Astrocyte of the hippocampus (primary cell): ENCODE results near the gene LAIR1.
"Not testable (repeated sequence)": the region's sequence is repeated elsewhere in the genome, so short reads cannot be mapped to it uniquely, and the experiment has no call there.

ENCODE experiments used
- DNase-seq: peaks from one replicate; pipeline ENCODE4 v3.0.0; 2011; ENCODE audit warnings: low read depth, low spot score

LAIR1 gene

DNA sequence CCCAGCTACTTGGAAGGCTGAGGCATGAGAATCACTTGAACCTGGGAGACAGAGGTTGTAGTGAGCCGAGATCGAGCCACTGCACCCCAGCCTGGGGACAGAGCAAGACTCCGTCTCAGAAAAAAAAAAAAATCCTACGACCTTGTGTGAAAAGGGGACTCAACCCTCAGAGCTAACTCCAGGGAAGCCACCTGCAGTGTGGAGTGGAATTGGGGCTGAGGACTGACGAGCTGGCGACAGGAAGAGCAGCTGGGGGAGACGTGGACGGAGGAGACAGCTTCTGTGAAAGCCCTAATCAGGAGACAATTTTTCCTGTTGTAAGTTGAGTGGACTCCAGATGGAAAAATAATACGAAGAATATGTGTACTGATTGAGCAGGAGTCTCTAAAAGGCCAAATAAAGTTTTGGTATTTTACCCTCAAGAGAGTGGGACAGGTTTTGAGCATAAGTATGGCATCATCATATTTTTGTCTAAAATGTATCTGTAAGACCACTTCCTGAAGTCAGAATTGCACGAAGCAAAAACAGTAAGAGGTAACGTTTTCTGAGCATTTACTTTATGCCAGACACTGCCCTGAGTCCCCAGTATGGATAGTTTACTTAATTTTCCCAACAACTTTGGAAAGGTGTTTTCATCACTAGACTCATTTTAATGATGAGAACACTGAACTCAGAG is 12.0 kb upstream of the LAIR1 start:
- DNase-seq = no peak

DNA sequence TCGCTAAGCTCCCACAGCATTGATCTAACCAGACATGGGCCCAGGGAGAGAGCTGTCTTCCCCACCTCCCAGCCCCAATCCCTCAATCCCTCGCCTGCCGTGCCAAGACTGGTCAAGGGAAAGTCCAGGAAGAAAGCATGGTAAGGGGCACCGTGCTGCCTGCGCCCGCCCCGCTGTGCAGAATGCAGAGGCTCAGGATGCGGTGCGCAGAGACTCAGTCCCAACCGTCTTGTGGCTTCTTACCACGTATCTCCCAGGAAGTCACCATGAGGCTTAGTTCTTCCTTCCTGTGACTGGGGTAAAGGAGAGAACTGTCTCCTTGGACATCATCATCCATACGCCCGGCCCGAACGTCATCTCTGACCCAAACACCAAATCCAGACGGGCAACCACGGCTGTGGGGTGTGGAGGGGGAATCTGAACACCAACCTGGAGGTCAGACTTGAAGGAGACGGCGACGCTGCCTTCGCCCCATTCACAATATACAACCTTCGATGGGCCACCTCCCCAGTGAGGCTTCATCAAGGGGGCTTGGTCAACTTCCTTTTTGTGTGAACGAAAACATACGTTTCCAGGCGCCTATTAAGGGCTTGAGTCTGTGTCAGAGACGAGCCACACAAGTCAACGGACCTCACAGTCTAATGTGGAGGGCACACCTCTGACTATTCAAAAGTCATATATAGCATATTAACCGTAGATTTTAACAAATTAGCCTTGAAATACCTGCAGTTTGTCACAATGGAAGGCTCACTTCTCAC is 10.6 kb upstream of the LAIR1 start:
- not testable (repeated sequence) for DNase-seq

DNA sequence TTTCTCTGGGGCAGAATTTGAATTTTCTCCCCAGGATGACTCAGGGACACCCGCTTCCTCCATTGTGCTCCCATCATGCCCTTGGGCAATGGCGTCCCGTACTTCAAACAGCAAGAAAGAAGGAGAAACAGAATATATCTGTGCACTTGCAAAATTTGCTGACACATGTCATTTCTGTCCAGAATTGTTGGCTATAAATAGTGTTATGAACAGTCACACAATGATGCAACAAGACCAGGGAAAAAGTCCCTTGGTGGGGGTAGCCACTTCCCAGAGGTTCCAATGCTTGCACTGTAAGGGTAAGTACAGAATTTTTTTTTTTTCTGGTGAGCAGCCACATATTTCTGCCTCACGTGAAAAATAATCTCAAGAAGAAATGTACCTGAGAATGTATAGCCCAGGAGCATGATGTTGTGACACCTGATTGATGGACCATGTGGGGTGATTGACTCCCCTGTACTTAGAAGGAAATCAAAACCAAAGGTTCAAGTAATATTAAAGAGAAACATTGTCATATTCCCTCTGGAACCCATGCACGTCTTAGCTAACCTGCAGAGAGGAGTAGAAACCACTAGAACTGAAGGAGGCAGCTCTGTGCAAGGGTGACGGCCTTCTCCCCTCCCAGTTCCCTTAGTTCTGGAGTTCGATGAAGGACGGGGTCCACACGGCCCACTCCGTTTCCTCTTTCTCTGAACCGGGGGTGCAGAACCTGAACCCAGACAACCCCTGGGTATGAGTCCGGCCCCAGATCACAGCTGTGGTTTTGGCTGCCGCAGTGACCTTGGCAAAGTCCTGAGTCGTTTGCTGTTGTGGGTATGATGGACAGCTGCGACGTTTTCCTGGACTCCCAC is 9.3 kb upstream of the LAIR1 start:
- no peak for DNase-seq

DNA sequence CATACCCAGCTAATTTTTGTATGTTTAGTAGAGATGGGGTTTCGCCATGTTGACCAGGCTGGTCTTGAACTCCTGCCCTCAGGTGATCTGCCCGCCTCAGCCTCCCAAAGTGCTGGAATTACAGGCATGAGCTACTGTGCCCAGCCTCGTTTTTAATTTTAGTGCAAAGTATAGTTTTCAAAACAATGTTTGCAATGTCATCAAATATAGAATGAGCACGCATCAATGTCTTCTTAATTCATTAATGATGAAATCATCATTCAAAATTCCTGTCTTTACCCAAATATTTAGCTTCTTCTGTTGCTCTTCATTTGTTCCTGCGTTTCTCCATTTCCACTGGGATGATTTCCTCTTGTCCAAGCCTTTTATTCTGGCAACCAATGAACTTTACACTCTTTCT is 6.7 kb upstream of the LAIR1 start:
- DNase-seq = not testable (repeated sequence)

DNA sequence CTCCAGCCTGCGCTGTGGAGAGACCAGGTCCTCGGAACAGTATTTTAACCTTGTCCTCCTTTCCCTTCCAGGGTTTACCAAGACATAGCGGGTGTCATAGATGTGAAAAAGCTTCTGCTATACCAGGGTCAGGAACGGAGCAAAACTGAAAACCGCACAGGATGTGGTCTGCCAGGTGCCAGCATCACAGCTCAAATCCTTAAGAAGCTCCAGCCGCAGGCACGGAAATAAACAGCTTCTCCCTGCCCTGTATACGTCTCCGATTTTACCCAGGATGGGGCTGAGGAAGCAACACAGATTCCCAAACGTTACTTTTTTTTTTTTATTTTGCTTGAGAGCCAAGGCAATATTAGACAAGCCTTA is 5.7 kb upstream of the LAIR1 start:
- not testable (repeated sequence) for DNase-seq

DNA sequence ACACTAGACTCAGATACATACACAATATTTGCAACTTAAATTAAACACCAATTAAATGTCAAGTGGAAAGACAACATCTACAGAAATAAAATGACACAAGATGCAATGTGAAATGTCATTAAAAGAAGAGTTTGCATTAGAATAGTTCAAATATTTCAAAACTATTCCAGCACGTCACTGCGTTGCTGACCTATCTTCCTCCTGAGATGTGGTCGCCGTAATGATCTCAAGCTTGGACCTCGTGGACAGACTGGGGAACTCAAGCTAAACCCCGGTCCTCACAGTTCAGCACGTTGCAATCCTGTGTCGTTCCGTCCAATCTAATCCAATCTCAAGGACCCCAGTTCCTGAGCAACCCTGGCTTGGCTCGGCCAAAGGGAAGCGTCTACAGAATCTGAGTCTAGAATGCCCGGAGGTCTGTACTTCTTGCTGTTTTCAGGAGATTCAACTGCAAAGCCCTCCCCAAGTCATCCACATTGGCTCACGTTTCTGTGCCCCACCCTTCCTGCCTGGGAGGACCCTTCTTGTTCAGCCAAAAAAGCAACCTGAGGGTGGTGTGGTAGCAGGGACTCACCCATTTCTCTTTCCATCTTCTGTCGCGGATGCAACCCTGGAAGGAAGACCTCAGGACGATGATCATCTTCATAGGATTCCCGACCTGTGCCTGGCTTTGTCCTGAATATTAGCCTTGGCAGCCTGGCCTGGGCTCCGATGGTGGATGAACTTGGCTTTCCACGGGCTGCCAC is 5.1 kb upstream of the LAIR1 start:
- DNase-seq = not testable (repeated sequence)

DNA sequence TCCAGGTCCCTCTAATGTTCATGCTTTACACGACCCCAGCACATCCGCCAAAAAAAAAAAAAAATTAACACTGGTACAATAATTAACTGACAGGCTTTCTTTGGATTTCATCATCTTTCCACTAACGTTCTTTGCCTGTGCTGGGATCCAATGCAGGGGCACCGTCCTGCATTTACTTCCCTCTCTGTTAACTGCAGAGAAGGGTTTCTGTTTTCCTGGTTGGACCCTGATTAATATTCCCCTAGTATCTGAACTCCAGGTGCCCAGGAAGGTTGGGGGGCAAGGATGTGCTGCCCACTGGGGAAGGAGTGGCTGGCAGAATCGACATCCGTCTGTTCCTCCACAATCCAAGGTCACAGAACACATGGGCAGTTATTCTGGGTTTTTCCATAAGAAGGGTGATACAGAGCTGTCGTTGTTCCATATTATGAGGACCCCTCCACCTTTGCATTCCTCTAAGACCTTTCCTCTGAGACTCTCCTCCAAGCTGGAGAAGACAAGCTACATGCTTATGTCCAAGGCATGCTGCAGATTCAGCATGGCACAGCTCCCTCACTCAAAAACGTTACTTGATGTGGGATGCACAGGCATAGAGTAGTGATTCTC is 4.5 kb upstream of the LAIR1 start:
- DNase-seq = no peak

DNA sequence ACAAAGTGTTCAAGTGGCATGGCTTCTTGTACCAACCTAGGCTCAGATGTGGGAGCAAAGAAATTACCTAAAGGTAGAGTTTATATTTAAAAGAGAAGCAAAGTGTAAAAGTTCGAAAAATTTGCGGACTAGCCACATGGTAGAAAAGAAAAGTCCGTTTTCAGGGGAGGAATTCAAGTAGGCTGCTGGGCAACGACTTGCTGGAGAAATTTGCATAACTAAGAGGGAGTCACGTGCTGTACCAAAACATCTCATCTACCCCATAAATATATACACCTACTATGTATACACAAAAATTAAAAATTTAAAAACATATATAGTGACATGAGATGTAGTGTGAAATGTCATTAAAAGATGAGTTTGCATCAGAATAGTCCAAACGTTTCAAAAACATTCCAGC is 2.1 kb upstream of the LAIR1 start:
- no peak for DNase-seq

DNA sequence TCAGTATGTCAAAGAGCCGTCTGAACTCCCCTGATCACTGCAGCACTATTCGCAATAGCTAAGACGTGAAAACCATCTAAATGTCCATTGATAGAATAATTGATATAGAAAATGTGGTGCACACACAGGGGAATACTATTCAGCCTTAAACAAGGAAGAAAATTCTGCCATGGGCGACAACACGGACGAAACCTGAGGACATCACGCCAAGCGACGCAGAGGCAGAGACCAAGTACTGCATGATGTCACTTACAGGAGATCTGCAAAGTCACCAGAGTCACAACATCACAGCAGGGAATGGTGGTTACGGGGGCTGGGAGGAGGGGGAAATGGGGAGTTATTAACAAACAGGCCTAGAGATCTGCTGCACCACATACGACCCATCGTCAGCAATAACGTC is 1.1 kb upstream of the LAIR1 start:
- not testable (repeated sequence) for DNase-seq

DNA sequence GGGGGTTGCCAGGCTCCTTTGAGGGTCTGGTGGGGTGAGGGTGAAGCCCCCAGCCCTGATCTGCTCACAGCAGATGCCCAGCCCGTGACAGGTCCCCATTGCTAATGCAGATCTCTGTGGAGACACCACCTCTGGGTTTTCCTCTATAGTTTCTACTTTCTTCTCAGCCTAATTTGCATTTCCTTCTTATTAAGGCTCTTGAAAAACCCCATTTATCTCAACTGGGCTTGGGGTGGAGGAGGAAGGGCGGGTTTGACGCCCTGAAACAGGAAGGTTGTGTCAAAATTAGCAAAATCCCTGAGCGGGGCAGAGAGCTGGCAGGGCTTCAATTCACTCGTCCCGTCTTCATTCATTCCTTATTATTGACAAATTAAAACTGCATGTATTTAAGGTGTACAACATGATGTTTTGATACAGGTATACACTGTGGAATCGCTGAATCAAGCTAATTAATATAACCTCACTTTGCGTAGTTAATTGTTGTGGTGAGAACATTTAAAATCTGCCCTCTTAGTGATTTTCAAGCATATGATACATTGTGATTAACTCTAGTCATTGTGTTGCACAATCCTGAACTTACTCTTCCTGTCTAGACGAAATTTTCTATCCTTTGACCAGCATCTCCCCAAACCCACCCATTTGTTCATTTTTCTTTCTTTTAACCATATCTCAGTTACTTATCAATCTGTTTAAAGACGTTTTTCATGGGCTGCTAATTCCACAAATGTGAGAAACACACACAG is 2.9 kb downstream of the LAIR1 start:
- not testable (repeated sequence) for DNase-seq

DNA sequence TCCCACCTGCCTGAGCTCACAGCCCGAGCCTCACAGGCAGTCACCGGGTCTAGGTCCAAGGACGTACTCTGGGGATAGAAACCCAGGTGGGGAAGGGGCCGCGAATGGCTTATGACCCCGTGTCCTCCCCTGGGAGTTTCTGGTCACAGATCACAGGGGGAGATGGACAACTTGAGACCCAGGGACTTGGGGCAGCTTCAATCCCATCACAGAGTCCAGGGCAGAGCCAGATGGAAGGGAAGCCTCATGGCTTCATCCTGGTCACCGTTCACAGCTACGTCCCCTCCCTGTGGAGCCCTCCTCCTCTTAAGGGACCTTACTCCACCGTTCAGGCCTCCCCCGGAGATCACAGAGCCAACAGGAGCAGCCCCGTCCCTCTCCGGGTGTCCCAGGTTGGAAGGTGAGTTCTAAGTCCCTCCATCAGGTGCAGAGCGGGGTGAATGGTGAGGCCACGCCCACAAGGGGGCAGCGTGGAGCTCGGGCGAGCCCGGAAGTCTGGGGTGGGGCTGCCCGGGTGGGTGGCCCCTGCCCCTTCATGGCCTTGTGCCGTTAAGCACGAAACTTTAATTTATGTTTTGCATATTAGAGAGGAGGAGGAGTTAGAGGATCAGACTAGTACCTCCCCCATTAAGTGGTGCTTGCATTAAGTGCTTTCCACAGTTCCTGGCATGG is 5.4 kb downstream of the LAIR1 start:
- DNase-seq = not testable (repeated sequence)

DNA sequence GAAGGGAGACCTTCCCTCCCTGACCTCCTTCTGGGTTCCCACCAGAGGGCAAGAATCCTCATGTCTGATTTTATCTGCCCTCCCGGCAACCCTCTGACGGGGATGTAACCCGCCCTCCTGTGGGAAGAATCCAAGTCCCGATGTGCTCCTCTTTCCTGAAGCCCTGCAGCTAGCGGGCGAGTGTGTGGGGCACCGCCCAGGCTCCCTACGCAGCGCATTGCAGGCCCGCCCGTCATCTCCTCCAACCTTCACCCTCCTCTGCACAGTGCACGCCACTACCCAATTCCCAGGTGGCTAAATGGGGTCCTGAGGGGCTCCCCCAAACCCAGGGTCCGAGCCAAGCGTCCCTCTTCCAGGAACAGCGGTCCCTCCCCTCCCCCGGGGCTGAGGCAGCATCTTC is 7.3 kb downstream of the LAIR1 start:
- no peak for DNase-seq

DNA sequence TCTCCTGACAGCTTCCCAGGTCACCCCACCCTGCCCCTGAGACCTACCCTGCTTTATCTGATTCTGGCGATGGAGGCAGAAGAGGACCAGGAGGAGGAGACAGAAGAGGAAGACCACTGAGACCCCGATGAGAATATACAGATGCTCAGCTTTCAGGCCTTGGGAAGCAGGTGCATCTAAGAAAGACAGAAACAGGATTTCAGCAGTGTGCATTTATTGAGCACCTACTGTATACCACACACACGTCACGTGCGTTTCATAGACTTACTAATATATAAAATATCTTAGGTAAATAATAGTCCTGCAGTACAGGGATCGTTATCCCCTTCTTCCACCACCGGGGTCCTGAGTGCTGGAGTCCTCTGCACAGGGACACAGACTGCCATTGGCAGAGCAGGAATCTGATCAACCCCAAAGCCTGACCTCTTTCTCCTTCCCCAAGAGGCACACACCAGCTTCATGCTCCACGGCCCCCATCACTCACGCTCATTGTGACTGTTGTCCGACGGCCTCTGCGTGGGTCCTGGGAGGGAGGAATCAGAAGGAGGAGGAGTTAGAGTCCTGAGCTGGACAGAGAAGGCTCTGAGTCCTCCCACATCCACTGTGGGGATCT is 8.2 kb downstream of the LAIR1 start:
- no peak for DNase-seq

DNA sequence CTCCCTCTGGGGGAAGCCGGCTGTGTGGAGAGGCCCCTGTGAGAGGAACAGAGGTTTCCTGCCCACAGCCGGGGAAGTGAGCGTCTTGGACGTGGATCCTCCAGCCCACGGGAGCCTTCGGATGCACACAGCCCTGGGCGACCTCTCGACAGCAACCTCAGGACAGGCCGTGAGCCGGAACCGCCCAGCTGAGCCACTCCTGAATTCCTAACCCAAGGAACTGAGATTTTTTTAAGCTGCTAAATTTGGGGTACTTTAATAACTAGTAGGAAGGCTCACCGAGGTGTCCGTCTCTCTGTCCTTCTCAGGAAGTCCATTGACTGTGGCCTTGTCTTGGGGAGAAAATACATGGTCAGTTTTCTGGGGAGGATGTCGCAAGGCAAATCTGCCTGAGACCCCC is 9.1 kb downstream of the LAIR1 start:
- no peak for DNase-seq

DNA sequence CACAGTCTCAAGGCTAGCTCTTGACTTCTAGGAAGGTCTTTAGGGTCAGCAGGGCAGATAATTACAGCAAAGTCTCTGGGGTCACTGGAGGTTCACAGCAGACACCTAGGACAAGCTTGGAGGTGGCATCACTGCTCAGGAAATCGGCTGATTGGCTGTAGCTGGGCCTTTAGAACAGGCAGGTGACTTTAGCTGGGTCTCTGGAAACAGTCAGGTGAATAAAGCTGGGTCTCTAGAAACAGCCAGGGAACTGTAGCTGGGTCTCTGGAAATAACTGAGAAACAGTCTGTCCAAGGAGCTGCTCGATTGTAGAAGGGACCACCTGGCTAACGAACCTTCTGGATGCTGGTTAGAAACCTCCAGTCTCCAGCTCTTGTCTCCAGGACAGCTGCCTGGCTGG is 10.0 kb downstream of the LAIR1 start:
- no peak for DNase-seq

DNA sequence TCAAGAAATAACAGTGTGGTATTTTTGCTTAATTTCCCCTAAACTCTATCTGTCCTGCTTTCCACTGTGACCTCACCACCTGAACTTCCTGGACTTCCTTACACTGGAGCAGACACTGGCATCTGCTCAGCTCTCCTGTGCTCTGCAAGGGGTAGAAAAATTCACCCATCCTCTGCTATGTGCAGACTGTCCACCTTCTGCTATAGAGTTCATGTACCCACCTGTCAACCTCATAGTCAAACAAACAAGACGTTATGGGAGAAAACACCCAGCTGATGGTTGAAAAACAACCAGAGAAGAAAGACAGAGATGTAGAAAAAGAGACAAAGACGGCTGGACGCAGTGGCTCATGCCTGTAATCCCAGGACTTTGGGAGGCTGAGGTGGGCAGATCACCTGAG is 12.2 kb downstream of the LAIR1 start:
- no peak for DNase-seq

DNA sequence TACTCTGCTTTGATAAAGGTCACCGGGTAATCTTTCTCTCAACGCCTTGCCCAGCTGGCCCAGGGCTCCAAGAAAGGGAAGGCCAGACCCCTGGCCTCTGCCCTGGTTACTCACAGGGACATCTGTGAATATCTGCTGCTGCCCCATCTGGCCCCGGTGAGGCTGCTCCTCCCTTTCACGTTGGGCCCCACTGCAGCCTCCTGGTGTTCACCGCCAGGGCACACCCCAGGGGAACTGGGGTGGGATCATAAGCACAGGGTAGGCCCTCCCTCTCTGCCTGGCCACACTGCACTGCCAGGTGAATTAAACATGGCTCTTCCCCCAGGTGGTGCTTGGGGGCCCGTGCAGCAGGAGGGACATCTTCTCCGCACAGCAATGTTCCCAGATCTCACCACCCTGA is 12.7 kb downstream of the LAIR1 start:
- no peak for DNase-seq

DNA sequence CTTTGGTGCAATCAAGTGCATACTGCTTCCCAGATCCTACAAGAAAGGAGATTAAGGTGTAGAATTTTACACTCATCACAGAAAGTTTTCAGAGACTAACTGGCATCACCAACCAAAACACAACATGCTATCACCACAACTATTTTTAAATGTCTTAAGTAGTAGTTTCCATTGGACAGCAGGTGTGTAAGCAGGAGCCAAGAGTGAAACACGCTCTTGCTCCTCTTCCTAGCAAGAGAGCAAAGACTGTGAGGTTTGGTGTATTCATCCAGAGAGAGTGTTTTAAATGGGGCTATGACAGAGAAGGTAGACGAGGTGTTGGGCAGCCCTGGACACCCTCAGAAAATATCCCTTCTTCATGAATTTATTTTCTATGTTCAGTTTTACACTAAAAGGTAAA is 13.3 kb downstream of the LAIR1 start:
- DNase-seq = no peak

DNA sequence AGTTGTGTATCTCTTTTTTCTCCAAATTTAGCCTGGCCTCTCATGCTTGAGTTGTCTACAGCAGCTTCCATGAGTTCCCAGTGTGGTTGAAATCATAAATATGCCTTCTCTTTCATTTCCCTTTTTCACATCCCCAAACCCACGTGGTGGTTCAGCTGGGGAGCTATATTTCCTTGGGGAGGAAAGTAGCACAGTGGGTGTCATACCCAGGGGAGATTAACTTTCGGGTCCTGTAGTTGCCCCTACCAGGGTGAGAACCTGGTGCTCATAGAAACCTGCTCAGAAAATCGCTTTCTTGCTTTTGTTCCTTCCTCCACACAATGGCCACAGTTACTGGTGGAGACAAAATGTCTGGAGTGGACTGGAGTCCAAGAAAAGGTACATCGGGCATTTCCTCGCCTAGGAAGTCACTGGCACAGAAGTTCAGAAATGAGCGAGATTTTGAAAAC is 18.8 kb downstream of the LAIR1 start:
- DNase-seq = no peak

DNA sequence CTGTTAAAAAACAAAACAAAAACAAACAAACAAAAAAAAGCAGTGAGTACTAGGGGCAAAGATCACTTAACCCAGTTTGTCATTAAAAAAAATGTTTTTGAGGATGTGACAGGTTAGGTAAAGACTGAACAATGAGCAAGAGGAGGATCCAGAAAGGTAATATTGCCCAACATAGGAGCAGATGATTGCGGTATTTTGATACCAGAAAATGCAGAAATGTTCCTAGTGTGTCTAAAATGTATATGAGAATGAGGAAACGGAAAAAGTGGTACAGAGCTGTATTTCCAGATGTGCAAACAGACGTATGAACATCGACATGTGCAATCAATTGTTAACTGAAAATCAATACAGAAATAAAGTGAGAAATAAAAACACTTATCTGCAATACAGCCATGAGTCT is 20.9 kb downstream of the LAIR1 start:
- DNase-seq = no peak
